ENCODE results near the gene DAGLA. TPM values are rescaled to one million over a fixed set of nuclear protein-coding genes. Genes with fewer than 3 reads are reported as not detected.

Gene DAGLA
- total and polyA plus RNA-seq, 2 of the 13 experiments (the other 11 are each of a cell fraction or from before 2014, with no cell fraction given) = 2.6 to 3.9 TPM

GRCh38 chr11:61733120-61733978 lies 53.2 kb downstream of the DAGLA start (continued):
- TF ChIP-seq XRCC5 (optimal IDR thresholded peaks at IDR 0.05; ENCODE audit: low read length) = peak; percentile 88
- TF ChIP-seq ATF2 (CRISPR knock-in tag; IDR thresholded peaks at IDR 0.05) = peak; percentile 32; the same call in 1 of the 2 replicates
- peak; percentile 86 for TF ChIP-seq RAD21 (CRISPR knock-in tag; IDR thresholded peaks at IDR 0.05)
- peak; percentile 79; the same call in 1 of the 2 replicates for TF ChIP-seq SIN3A (IDR thresholded peaks at IDR 0.05; ENCODE audit: borderline replicate concordance, low read depth, low read length)
- peak; percentile 74 for TF ChIP-seq KDM2A (CRISPR knock-in tag; IDR thresholded peaks at IDR 0.05; ENCODE audit: borderline replicate concordance, low read depth)
- 0 out of 2 replicates have a peak, but pooled peaks have one; percentile 18 for TF ChIP-seq FOXA3 (CRISPR knock-in tag; IDR thresholded peaks at IDR 0.05)
- TF ChIP-seq DPF2 (CRISPR knock-in tag; IDR thresholded peaks at IDR 0.05; ENCODE audit: borderline replicate concordance, low read depth) = no peak
- TF ChIP-seq TCF7L2 (IDR thresholded peaks at IDR 0.05; ENCODE audit: low read depth, low read length) = no peak
- 0 out of 2 replicates have a peak, but pooled peaks have one; percentile 14 for TF ChIP-seq GABPB1 (CRISPR knock-in tag; IDR thresholded peaks at IDR 0.05)
- TF ChIP-seq ZNF326 (CRISPR knock-in tag; IDR thresholded peaks at IDR 0.05; ENCODE audit: borderline replicate concordance) = no peak
- TF ChIP-seq ATF1 (CRISPR knock-in tag; IDR thresholded peaks at IDR 0.05) = no peak
- peak; percentile 98 for TF ChIP-seq CTCF (CRISPR knock-in tag; IDR thresholded peaks at IDR 0.05)
- peak; percentile 41; the same call in 1 of the 2 replicates for TF ChIP-seq AKAP8 (CRISPR knock-in tag; IDR thresholded peaks at IDR 0.05)
- no peak for TF ChIP-seq ZNF512B (CRISPR knock-in tag; IDR thresholded peaks at IDR 0.05; ENCODE audit: borderline replicate concordance)
- TF ChIP-seq ZFP62 (CRISPR knock-in tag; IDR thresholded peaks at IDR 0.05) = no peak
- 0 out of 2 replicates have a peak, but pooled peaks have one; percentile 63 for TF ChIP-seq AHR (CRISPR knock-in tag; IDR thresholded peaks at IDR 0.05)
- TF ChIP-seq CCAR2 (optimal IDR thresholded peaks at IDR 0.05; ENCODE audit: low read depth, low read length) = no peak
- peak; percentile 37; the same call in 1 of the 2 replicates for TF ChIP-seq ZBTB33 (CRISPR knock-in tag; IDR thresholded peaks at IDR 0.05)
- TF ChIP-seq GATAD2A (CRISPR knock-in tag; IDR thresholded peaks at IDR 0.05) = 0 out of 2 replicates have a peak, but pooled peaks have one; percentile 36
- no peak for TF ChIP-seq LBX2 (CRISPR knock-in tag; IDR thresholded peaks at IDR 0.05; ENCODE audit: borderline replicate concordance)
